ENCODE measurements around the gene KCNJ15.

KCNJ15 gene

DNA sequence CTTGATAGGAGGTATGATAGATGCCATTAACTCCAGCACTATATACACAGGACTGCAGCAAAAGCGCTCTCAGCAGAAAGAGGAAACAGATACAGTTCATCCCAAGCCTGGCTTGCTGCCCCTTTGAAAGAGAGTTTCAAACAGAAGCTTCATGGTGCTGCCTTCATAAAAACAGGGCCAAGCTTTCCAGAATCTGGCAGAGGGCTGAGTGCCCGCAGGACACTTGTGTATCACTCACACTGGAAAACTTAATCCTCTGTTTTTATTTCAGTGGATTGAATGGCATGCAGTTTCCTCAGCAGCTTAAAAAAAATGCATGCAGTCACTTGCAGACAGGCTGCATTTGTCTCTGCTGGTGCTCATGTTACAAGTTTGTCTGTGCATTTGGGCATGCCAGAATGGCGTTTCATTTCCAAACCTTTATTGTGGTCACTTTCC lies 40.4 kb downstream of the KCNJ15 start:
- DNase-seq (ENCODE audit: low read depth, low spot score) = no peak

- no peak for DNase-seq (ENCODE audit: low read depth, low spot score)
Observed at GRCh38 chr21:38297871-38298270, 41.1 kb downstream of the KCNJ15 start.

DNA sequence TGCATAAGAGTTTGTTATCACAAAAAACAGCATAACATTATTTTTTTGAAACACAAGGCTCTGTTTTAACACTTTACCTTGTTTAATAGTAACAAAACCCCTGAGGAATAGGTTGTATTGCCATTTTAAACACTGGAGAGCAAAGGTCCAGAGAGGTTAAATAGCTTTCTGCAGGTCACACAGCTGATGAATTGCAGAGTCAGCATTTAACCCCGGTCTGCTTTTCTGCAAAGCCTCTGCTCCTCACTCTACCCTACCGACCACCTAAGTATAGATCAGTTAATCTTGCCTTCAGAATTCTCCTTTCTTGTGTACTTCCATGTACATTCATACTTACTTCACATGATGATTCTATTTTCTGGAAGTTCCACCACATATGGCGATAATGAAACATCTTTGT lies 42.0 kb downstream of the KCNJ15 start:
- DNase-seq (ENCODE audit: low read depth, low spot score) = no peak

- DNase-seq (ENCODE audit: low read depth, low spot score) = no peak
Observed at GRCh38 chr21:38299671-38300070, 42.9 kb downstream of the KCNJ15 start.

DNA sequence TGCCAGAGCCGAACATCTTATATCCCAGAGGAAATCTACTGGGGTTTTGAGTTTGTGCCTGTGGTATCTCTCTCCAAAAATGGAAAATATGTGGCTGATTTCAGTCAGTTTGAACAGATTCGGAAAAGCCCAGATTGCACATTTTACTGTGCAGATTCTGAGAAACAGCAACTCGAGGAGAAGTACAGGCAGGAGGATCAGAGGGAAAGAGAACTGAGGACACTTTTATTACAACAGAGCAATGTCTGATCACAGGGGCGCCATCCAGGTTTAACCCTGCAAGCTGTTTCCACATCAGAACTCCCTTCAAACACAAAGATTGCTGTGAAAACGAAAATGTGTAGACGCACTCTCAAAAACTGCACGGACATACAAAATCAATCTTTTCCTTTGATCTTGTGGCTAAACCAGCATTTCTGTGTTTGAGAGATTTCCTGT lies 43.4 kb downstream of the KCNJ15 start:
- no peak for DNase-seq (ENCODE audit: low read depth, low spot score)

DNA sequence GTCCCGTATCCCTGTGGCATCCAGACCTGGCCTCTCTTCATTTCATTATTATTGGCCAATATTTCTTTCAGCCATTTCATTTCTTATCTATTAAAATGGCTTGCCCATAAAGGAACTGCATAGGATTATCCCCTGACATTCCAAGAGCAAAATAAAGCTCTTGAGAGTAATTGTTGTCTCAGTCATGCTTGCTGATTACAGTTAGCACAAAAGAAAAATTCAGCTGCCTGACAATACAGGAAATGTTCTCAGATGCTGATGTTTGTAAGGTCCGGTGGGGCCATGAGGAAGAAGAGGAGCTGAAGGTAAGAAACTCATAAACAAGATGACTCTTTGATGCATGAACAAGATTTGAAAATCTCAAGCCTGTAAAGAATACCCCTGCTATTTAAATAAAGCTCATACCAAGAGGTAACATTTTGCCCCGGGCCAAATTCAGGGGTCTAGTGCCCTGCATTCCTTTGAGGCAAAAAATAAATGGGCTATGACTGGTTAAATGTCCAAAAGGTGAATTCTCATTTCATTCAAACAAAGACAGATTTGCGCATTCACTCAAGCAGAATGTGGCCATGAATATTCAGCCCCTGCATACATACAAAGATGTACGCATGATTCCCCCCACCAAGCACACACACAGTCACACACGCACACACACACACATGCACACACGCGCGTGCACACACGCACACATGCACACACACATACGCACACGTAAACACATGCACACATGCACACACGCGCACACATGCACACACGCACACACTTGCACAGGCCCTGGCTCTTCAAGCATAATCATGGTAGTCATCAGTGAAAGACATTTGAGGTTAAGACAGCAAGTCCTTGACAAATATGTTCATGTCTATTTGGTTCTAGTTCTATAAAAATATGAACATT lies 44.8 kb downstream of the KCNJ15 start:
- DNase-seq (ENCODE audit: low read depth, low spot score) = no peak

DNA sequence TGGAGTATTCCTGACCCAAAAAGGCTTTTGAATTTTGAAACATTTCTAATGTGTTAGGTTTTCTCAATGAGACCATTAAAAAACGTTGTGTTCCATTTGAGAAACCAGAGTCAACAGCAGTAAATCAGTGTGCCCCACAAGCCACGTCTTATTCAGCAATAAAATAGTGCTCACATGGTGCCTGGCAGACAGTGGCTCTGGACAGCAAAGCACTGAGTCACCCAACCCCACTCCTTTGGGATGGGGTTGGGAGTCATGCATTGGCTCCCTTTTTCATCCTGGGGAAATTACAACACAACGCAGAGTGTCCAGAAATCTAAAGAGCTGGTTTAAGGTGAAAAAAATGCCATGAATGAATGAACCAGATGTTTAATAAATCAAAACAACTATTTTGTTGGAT lies 46.5 kb downstream of the KCNJ15 start:
- DNase-seq (ENCODE audit: low read depth, low spot score) = no peak

DNA sequence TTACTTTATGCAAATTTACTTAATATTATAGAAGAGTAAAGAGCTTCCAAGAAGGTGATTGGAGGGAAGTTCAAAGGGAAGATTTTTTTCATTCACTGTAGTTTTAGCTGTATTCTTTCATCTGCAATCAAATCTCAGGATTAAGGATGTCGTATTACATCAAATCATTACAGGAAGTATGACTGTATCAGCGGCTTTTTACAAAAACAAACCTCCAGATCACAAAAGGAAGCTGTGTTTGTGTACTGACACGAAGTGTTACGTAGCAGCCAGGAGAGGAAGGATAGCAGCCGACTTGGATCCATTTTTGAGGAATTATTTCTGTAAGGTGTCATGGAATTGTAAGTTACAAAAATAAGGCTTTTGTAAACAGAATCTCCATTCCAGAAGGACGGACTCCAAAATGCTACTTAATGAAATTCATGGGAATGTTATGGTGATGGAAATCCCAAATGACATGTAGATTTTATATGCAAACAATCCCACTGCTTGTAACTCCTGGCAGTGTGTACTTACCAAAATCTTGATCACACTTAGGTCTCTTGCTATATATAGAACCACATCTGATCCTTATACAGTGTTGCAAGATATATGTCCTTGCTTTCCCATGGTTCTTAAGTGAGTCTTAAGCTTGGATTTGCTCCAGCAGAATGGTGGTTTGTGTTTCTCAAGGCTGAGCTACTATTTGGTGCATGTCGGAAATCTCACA lies 49.8 kb downstream of the KCNJ15 start:
- no peak for DNase-seq (ENCODE audit: low read depth, low spot score)

- DNase-seq (ENCODE audit: low read depth, low spot score) = no peak
Observed at GRCh38 chr21:38307771-38308531, 51.2 kb downstream of the KCNJ15 start.

DNA sequence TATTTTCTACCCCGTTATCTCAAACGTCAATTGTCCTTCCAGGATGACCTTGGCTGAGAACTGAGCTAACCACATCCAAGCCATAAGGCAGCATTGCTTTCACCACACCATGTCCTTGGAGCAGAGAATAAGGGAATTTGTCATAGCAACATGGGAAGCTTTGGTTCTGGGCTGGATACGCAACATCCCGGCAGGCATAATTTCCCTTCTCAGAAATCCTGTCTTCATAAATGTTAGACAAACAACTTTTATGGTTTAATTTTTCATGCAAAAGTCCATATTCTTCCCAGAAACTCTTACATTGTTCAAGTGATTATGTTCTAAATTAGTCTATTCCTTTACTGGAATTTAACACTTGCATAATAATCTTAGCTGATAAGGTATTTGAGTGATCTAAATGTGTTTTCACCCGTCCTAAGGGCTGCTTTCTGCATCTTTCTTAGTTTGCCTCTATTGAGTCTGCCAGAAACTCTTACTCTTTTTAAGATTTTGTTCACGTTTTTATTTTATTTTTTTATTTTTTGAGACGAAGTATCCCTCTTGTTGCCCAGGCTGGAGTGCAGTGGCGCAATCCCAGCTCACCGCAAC lies 51.8 kb downstream of the KCNJ15 start:
- DNase-seq (ENCODE audit: low read depth, low spot score) = no peak

DNA sequence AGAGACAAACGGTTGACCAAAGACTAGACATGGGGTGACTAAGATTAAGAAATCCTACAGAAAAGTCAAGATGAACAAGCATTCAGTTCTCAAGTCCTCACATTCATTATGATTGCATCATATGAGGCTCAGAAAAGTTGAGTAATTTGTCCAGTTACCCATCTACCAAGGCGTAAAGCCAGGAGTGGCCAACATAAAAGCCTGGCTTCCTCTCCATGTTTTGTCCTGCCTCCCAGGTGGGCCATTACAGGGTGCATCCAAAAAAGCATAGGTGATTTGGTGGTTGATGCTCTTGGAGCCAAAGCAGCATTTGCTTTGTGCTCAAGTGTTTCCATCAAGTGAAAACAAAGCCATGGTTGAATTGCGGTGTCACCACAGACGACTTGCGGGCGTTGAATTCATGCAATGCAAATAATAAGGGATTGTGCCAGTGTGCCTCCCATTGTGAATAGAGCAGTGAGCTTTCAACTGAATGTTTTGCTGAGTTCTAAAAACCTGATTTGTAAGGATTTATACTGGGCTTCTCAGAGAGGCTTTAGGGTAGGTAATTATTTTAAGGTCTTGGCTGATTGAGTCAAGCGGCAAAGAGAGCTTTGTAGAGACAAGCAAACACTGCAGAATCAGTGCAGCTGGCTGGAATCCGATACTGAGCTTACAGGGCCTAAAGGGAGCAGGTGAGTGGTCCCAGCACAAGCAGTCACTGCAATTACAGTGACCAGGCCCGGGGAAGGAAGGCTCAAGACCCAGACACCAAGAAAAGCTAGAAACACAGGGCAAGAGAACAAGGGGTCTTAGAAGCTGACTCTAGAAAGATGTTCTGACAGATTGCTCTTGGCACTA lies 54.1 kb downstream of the KCNJ15 start:
- DNase-seq (ENCODE audit: low read depth, low spot score) = no peak

DNA sequence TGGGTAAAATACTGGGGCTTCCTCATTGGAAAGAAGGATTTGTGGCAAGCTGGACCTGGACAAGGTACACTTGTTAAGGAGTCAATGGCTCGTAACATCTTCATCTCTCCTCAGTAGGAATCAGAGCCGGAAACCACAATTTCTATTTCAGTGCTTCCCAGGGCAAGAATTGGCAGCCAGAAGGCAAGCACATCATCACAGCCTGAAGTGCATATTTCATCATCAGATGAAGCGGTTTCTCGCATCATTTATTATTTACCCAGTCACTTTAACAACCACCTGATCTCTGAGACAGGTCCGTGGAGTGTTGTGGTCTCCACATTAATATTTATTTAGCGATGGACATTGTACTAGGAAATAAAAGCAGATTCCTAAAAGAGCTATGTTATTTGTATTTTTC lies 55.0 kb downstream of the KCNJ15 start:
- no peak for DNase-seq (ENCODE audit: low read depth, low spot score)

DNA sequence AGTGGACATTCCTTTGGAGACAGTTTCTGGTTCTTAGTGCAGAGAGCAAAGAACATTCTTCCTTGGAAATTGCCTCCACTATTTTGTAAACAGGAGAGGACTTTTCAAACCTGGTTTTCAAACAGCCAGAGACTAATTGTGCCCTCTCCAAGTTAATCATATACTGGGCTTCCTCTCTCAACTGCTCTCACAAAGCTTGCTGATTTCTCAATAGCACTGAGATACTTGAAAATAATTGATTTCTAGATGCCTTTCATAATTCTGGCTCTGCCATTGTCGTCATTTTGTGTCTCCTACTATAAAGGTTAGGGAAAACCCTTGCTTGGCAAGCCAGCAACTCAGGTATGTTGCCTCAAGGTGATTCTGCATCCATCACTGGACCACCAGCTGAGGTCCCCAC lies 56.0 kb downstream of the KCNJ15 start:
- DNase-seq (ENCODE audit: low read depth, low spot score) = no peak

DNA sequence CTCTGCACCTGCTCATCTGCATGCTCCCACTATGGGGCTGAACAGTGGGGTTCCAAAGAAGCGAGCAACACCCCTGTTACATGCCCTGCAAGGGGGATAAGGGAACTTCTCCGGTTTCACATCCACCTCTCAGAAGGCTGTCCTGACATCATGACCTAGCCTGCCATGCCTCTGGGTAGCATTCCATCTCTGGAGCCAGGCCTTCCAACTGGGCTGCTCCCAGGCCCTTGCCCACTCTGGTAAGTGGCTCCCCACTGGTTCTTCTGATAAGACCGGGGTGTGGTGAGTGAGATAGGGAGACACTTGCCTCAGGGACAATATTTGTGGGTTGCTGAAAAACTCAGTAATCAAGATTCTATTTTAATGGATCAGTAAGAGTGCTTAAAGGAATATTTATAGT lies 57.8 kb downstream of the KCNJ15 start:
- DNase-seq (ENCODE audit: low read depth, low spot score) = no peak

DNA sequence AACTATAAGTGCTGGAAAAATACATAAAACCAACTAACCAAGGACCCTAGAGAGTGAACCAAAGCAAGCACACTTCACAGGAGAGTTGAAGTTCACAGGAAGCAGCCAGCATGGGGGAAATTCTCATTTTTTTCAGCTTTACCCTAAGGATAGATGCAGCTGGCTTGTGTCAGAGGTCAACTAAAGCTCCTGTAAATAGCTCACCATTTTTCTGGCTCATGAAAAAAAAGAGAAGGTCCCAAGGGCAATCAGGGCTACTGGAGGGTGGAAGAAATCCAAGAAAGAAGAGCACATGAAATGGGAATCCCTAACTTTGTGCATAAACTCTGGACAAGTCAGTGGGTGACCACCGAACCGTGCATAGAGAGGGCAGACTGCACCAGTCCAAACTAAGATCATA lies 58.3 kb downstream of the KCNJ15 start:
- DNase-seq (ENCODE audit: low read depth, low spot score) = peak; percentile 90

DNA sequence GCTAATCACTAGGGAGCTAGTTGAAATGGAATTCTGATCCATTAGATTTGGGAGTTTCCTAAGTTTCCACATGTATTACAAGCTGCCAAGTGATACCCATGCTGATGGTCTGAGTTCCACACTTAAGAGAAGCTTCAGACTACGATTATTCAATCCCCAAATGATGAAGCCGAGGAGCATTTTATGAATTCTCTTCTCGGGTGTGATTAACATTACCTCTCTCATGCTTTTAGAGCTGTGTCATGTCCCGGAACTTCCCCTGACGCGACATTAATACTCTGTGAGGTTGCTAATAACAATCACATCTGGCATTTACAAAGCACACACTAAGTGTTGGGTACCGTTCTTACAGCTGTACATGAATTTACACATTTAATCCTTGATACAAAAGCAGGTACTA lies 63.0 kb downstream of the KCNJ15 start:
- DNase-seq (ENCODE audit: low read depth, low spot score) = no peak

DNA sequence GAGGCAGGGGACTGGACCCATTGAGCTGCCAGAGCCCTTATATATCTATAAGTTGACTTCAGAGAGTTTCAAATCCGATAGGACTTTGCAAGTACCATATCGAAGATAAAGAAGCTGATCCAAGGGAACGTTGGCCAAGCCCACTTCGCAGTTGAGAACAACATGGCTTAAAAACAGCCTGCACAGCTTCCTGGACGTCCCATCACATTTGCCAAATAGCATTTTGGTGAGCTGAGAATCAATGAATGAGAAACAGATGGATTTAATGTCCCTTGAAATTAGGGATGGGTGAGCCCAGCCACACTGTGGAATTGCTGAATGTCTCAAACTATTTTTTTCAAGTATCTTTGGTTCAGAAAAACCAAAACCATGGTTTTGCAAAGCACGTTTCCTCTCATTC lies 64.8 kb downstream of the KCNJ15 start:
- no peak for DNase-seq (ENCODE audit: low read depth, low spot score)

- no peak for DNase-seq (ENCODE audit: low read depth, low spot score)
Observed at GRCh38 chr21:38322311-38322950, 65.6 kb downstream of the KCNJ15 start.

DNA sequence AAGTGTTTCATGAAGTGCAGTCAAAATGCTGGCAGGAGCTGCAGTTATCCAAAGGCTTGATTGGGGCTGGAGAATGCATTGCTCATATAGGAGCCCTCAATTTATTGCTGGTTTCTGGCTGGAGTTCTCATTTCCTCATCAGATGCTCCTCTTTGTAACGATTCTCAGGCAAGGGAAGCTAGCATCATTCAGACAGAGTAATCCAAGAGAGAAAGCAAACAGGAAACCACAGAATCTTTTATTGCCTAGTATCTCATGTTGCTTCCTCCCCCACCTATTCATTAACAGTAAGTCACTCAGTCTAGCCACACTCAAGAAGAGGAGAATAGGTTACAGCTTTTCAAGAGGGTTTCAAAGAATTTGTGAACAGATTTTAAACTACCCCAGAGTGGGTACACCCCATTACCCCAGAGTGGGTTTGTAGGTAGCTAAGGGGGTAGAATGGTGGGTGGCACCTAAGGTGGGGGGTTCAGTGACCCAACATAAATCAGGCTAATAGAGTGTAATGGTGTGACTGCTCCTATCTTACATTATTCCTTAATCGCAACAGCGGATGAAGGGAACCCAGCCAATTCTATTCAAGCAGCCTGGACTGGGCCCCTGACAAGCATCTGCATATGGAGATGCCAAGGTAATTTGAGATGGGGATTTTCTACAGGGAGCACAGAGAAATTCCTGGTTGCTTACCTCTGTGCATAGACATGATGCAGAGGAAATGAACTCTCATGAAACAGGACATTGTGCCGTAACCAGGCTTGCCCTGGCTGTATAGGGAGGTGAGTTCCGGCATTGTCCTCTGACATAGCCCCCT lies 67.1 kb downstream of the KCNJ15 start:
- no peak for DNase-seq (ENCODE audit: low read depth, low spot score)

DNA sequence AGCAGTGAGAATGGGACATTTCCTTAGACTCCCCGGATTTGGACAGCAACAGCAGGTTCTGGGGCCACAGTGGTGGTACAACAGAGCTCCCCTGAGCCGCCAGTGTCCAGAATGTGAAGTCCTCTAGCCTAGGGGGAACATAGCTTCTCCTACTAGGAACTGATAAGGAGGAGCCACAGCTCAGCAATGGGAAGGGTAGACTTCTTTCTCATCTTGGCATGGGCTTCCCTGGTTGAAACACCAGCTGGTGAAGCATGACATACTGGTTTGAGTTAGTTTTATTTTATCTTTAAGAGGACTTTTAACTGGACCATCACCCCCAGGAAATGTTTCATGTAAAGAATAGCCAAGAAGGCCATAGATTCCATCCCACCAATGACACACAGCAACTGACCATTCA lies 68.4 kb downstream of the KCNJ15 start:
- DNase-seq (ENCODE audit: low read depth, low spot score) = no peak
